ENCODE measurements around the gene ADAMTS4.

DNA sequence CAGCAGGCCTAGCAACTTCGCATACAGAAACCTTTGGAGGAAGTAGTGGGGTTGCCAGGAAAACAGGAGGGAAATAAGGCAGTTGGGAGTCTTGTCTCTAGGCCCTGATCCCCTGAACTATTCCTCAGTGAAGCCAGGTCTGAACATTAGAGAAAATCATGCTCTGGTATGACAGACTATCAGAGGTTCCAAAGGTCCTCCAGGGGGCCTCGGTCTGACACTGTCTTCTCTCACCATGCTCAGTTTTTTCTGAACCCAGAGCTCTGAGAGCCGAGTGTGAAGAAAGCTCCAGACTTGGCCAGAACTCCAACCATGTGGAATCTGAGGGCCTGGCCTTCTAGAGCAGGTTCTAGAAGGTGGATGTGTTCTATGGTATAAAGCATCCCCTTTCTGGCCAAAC lies 31.0 kb upstream of the ADAMTS4 start:
- TF ChIP-seq, protein P1, sequence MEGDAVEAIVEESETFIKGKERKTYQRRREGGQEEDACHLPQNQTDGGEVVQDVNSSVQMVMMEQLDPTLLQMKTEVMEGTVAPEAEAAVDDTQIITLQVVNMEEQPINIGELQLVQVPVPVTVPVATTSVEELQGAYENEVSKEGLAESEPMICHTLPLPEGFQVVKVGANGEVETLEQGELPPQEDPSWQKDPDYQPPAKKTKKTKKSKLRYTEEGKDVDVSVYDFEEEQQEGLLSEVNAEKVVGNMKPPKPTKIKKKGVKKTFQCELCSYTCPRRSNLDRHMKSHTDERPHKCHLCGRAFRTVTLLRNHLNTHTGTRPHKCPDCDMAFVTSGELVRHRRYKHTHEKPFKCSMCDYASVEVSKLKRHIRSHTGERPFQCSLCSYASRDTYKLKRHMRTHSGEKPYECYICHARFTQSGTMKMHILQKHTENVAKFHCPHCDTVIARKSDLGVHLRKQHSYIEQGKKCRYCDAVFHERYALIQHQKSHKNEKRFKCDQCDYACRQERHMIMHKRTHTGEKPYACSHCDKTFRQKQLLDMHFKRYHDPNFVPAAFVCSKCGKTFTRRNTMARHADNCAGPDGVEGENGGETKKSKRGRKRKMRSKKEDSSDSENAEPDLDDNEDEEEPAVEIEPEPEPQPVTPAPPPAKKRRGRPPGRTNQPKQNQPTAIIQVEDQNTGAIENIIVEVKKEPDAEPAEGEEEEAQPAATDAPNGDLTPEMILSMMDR (IDR thresholded peaks at IDR 0.05; ENCODE audit: borderline replicate concordance, extremely low read depth, low read length, poor library complexity, severe bottlenecking): peak; percentile 33
- no peak for TF ChIP-seq EZH2 (IDR thresholded peaks at IDR 0.05; ENCODE audit: borderline replicate concordance, low read depth, low read length, severe bottlenecking)
